Measurements from ENCODE around the gene HTR6. TPM values are rescaled to one million over a fixed set of nuclear protein-coding genes. Genes with fewer than 3 reads are reported as not detected.
"Not testable (repeated sequence)": the region's sequence is repeated elsewhere in the genome, so short reads cannot be mapped to it uniquely, and the experiment has no call there.

HTR6 gene
- total RNA-seq, 1 experiment from 2014 or later = not detected

- POLR2A ChIA-PET (ENCODE audit: unreplicated experiment) = no interaction called here
- Histone ChIP-seq H3K4me2 (no peak overlapping the region), H4K20me1 (ENCODE audit: insufficient read depth) (no peaks in the 10 kb centered on the region), H3K36me3 (ENCODE audit: low read depth) (no peaks in the 10 kb centered on the region), H3F3A (ENCODE audit: insufficient read depth, low read depth) (peaks cover 12% of the 10 kb centered on the region; the same call in 1 of the 2 replicates), H3K27me3 (ENCODE audit: insufficient read depth, low read depth) (no peaks in the 10 kb centered on the region), H3K9me3 (ENCODE audit: insufficient read depth, low read depth) (no peaks in the 10 kb centered on the region), H3K79me2 (ENCODE audit: low read depth) (no peaks in the 10 kb centered on the region), H3K9me2 (ENCODE audit: insufficient read depth) (no peaks in the 10 kb centered on the region), H2AFZ (no peak overlapping the region), H3K27ac (no peak overlapping the region), H3K4me1 (replicated peaks; ENCODE audit: insufficient read depth) (peaks cover 10% of the 10 kb centered on the region; the same call in 1 of the 2 replicates), H3K4me3 (no peak overlapping the region)
- no TSS peak for BruUV-seq (replicated peaks)
- CTCF ChIA-PET = no interaction called here
- no peak for DNase-seq
- TF ChIP-seq EZH2 (IDR thresholded peaks at IDR 0.05; ENCODE audit: low read depth) (no peak), CTCF (conservative IDR thresholded peaks at IDR 0.05) (no peak)
- intact Hi-C loops (cut with micrococcal nuclease; ENCODE audit: unreplicated experiment) = no loop called here
Measured at GRCh38 chr1:19636065-19636464, 28.6 kb upstream of the HTR6 start.

- H3K27me3 ChIP-seq (ENCODE audit: insufficient read depth, low read depth); H3K4me2 ChIP-seq; H3K79me2 ChIP-seq (ENCODE audit: low read depth); POLR2A ChIA-PET (ENCODE audit: unreplicated experiment); H2AFZ ChIP-seq; DNase-seq; H3K36me3 ChIP-seq (ENCODE audit: low read depth); H3K27ac ChIP-seq; H3K4me3 ChIP-seq; CTCF ChIA-PET; H3K9me3 ChIP-seq (ENCODE audit: insufficient read depth, low read depth); H3K9me2 ChIP-seq (ENCODE audit: insufficient read depth); intact Hi-C loops (cut with micrococcal nuclease; ENCODE audit: unreplicated experiment); H4K20me1 ChIP-seq (ENCODE audit: insufficient read depth); BruUV-seq (replicated peaks): not testable (repeated sequence)
- Histone ChIP-seq H3K4me1 (replicated peaks; ENCODE audit: insufficient read depth) (peaks cover 10% of the 10 kb centered on the region; the same call in 1 of the 2 replicates), H3F3A (ENCODE audit: insufficient read depth, low read depth) (peaks cover 12% of the 10 kb centered on the region; the same call in 1 of the 2 replicates)
Measured at GRCh38 chr1:19636749-19637148, 27.9 kb upstream of the HTR6 start.

- no peaks in the 10 kb centered on the region for H4K20me1 ChIP-seq (ENCODE audit: insufficient read depth)
- no peaks in the 10 kb centered on the region for H3K36me3 ChIP-seq (ENCODE audit: low read depth)
- no peaks in the 10 kb centered on the region for H3K9me2 ChIP-seq (ENCODE audit: insufficient read depth)
- H3K27me3 ChIP-seq (ENCODE audit: insufficient read depth, low read depth) = no peaks in the 10 kb centered on the region
- H3K9me3 ChIP-seq (ENCODE audit: insufficient read depth, low read depth) = no peaks in the 10 kb centered on the region
- H3K79me2 ChIP-seq (ENCODE audit: low read depth) = no peaks in the 10 kb centered on the region
- peaks cover 12% of the 10 kb centered on the region; the same call in 1 of the 2 replicates for H3F3A ChIP-seq (ENCODE audit: insufficient read depth, low read depth)
- H3K4me1 ChIP-seq (replicated peaks; ENCODE audit: insufficient read depth) = peaks cover 10% of the 10 kb centered on the region; the same call in 1 of the 2 replicates
- no peak overlapping the region for H3K4me2 ChIP-seq
- intact Hi-C loops (cut with micrococcal nuclease; ENCODE audit: unreplicated experiment) = no loop called here
- ChIA-PET CTCF (no interaction called here), POLR2A (ENCODE audit: unreplicated experiment) (no interaction called here)
- no peak overlapping the region for H2AFZ ChIP-seq
- H3K4me3 ChIP-seq = no peak overlapping the region
- no TSS peak for BruUV-seq (replicated peaks)
- no peak for DNase-seq
- no peak for TF ChIP-seq CTCF (conservative IDR thresholded peaks at IDR 0.05)
- no peak for TF ChIP-seq EZH2 (IDR thresholded peaks at IDR 0.05; ENCODE audit: low read depth)
- H3K27ac ChIP-seq = no peak overlapping the region
Measured at GRCh38 chr1:19637606-19638005, 27.1 kb upstream of the HTR6 start.

GRCh38 chr1:19639228-19639627, 25.4 kb upstream of the HTR6 start:
- H3K27me3 ChIP-seq (ENCODE audit: insufficient read depth, low read depth); H3K4me3 ChIP-seq; H3K36me3 ChIP-seq (ENCODE audit: low read depth); H3K79me2 ChIP-seq (ENCODE audit: low read depth); POLR2A ChIA-PET (ENCODE audit: unreplicated experiment); H4K20me1 ChIP-seq (ENCODE audit: insufficient read depth); DNase-seq; BruUV-seq (replicated peaks); H3K9me2 ChIP-seq (ENCODE audit: insufficient read depth); H2AFZ ChIP-seq; H3K4me2 ChIP-seq; H3K9me3 ChIP-seq (ENCODE audit: insufficient read depth, low read depth); H3K27ac ChIP-seq; intact Hi-C loops (cut with micrococcal nuclease; ENCODE audit: unreplicated experiment): not testable (repeated sequence)
- peaks cover 18% of the 10 kb centered on the region for H3K4me1 ChIP-seq (replicated peaks; ENCODE audit: insufficient read depth)
- peaks cover 13% of the 10 kb centered on the region; the same call in 1 of the 2 replicates for H3F3A ChIP-seq (ENCODE audit: insufficient read depth, low read depth)
- CTCF ChIA-PET = interaction anchor here (1.1 kb wide), 1 partner anchor 15 kb away, joined by 4 read pairs; no protein-coding TSS in a partner anchor

Measured in PC-9 (cell line).